GM12892 (cell line): ENCODE measurements around the gene TCP11L2.

Source experiments
- POLR2A ChIP-seq: IDR thresholded peaks from 2 replicates; pipeline ENCODE4 v1.6.1; 2011; ENCODE audit warnings: low read depth, low read length, control low read depth
- TAF1 ChIP-seq: IDR thresholded peaks from 2 replicates; pipeline ENCODE4 v1.6.1; 2011; ENCODE audit warnings: low read depth, mild to moderate bottlenecking, control low read depth, low read length, borderline replicate concordance

GRCh38 chr12:106327309-106327869, 24.9 kb downstream of the TCP11L2 start:
- no peak for TF ChIP-seq POLR2A
- no peak for TF ChIP-seq TAF1
